Measurements from ENCODE around the gene MT1E.

DNA sequence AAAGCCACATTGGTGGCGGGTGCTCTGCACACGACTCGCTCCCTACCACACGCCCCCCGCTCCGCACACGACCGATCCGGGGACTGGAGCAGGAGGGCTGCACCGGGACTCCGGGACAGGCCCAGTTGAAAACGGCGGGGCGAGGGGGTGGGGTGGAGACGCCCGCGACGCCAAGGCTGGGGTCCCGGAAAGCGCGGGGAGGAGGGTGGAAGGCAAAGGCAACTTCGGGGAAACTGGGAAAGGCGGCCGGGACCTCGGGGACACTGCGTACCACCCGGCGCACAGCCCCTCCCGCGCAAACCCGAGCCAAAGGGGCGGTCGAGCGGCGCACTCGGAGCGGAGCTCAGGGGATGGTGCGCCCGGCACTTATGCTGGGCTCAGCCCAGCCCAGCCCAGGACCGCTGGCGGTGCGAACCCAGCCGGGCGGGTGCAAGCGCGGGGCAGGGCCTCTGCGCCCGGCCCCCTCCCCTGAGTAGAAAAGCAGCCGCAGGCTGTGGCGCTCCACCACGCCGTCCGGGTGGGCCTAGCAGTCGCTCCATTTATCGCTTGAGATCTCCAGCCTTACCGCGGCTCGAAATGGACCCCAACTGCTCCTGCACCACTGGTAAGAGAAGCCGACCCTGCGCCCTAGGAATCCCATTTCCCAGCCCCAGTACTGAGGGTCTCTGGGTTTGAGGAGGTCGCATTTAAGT lies 6.7 kb downstream of the MT1E start, which contains the start of gene MT1M:
- TF ChIP-seq, protein P1, sequence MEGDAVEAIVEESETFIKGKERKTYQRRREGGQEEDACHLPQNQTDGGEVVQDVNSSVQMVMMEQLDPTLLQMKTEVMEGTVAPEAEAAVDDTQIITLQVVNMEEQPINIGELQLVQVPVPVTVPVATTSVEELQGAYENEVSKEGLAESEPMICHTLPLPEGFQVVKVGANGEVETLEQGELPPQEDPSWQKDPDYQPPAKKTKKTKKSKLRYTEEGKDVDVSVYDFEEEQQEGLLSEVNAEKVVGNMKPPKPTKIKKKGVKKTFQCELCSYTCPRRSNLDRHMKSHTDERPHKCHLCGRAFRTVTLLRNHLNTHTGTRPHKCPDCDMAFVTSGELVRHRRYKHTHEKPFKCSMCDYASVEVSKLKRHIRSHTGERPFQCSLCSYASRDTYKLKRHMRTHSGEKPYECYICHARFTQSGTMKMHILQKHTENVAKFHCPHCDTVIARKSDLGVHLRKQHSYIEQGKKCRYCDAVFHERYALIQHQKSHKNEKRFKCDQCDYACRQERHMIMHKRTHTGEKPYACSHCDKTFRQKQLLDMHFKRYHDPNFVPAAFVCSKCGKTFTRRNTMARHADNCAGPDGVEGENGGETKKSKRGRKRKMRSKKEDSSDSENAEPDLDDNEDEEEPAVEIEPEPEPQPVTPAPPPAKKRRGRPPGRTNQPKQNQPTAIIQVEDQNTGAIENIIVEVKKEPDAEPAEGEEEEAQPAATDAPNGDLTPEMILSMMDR (IDR thresholded peaks at IDR 0.05; ENCODE audit: low read depth, low read length, poor library complexity, severe bottlenecking): no peak
- no peak for TF ChIP-seq EZH2phosphoT487 (IDR thresholded peaks at IDR 0.05; ENCODE audit: borderline replicate concordance, low read length)

Measured in DOHH2 (cell line).